ENCODE measurements around the gene GOLGA8B.
"Not testable (repeated sequence)": the region's sequence is repeated elsewhere in the genome, so short reads cannot be mapped to it uniquely, and the experiment has no call there.

GOLGA8B gene, protein sequence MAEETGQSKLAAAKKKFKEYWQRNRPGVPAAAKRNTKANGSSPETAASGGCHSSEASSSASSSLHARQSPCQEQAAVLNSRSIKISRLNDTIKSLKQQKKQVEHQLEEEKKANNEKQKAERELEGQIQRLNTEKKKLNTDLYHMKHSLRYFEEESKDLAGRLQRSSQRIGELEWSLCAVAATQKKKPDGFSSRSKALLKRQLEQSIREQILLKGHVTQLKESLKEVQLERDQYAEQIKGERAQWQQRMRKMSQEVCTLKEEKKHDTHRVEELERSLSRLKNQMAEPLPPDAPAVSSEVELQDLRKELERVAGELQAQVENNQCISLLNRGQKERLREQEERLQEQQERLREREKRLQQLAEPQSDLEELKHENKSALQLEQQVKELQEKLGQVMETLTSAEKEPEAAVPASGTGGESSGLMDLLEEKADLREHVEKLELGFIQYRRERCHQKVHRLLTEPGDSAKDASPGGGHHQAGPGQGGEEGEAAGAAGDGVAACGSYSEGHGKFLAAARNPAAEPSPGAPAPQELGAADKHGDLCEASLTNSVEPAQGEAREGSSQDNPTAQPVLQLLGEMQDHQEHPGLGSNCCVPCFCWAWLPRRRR

DNA sequence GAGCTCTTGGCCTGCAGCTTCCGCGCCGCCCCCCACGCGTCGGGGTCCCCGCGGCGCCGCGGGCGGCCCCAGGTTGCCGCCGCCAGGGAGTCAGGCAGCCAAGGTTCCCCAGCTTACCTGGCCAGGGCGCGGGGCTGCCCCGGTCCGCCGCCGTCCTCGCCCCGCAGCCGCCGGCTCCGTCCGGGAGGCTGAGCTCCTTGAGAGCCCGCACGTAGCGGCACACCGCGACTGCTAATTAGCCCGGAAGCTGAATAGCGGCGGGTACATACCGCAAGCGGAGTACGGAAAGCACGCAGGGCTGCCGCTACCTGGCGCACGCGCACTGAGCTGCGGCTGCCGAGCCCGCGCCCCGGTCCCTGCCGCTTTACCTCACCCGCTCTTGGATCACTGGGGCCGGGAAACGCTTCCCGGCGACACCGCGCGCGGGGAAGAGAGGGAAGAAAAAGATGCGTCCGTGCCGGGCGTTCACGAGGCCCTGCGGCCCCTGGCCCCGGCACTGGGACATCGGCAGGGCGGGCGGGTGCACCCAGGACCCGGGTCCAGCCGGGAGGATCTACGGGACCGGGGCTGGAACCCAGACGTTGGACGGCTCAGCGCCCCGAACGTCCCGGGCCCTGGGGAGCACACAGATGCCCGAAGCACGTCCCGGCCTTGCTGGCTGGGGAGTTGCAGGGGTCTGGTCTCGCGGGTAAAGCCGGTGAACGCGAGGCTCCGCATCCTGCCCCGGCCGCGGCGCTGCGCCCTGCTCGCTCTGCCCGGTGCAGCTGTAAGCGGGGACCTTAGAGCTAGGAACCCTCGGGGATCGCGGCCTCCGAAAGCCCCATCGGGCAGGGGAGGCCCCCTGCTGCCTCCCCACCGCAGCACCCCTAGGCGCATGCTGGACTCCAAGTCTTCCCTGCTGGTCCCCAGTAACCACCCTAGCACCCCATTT lies at the start of gene GOLGA8B:
TSS of gene GOLGA8B (minus strand) at position 253 of the 931 bp plus-strand sequence. CDS start 47,739 bp downstream, outside the sequence.
- no peak within 1 kb of the TSS for H3K4me2 ChIP-seq (ENCODE audit: insufficient read depth, low read length)
- H4K20me1 ChIP-seq (ENCODE audit: insufficient read depth, low read length): no peaks in the 10 kb centered on the region
- H3K9me3 ChIP-seq (ENCODE audit: insufficient read depth, low read length, severe bottlenecking): no peaks in the 10 kb centered on the region
- no peaks in the 10 kb centered on the region for H3K4me1 ChIP-seq (ENCODE audit: insufficient read depth, low read length)
- no peak within 1 kb of the TSS for H3K9ac ChIP-seq (ENCODE audit: low read depth, low read length)
- DNase-seq: no peak
- H3K27me3 ChIP-seq (ENCODE audit: insufficient read depth, low read length, poor library complexity): no peaks in the 10 kb centered on the region
- H3K79me2 ChIP-seq (ENCODE audit: insufficient read depth, low read length): no peaks in the 10 kb centered on the region
- no peaks in the 10 kb centered on the region for H3K36me3 ChIP-seq (ENCODE audit: insufficient read depth, low read length)
- no peak within 1 kb of the TSS for H3K27ac ChIP-seq (ENCODE audit: low read length)
- ATAC-seq (ENCODE audit: insufficient read depth, low read depth): no peak
- H3K4me3 ChIP-seq (ENCODE audit: low read depth in 1 of 2, low read length in 2 of 2): no peak within 1 kb of the TSS
- no peak within 1 kb of the TSS for H2AFZ ChIP-seq (ENCODE audit: low read depth, low read length)
- TF ChIP-seq EZH2 (IDR thresholded peaks at IDR 0.05; ENCODE audit: borderline replicate concordance, low read depth, low read length, severe bottlenecking): no peak
- TF ChIP-seq, protein P1, sequence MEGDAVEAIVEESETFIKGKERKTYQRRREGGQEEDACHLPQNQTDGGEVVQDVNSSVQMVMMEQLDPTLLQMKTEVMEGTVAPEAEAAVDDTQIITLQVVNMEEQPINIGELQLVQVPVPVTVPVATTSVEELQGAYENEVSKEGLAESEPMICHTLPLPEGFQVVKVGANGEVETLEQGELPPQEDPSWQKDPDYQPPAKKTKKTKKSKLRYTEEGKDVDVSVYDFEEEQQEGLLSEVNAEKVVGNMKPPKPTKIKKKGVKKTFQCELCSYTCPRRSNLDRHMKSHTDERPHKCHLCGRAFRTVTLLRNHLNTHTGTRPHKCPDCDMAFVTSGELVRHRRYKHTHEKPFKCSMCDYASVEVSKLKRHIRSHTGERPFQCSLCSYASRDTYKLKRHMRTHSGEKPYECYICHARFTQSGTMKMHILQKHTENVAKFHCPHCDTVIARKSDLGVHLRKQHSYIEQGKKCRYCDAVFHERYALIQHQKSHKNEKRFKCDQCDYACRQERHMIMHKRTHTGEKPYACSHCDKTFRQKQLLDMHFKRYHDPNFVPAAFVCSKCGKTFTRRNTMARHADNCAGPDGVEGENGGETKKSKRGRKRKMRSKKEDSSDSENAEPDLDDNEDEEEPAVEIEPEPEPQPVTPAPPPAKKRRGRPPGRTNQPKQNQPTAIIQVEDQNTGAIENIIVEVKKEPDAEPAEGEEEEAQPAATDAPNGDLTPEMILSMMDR (IDR thresholded peaks at IDR 0.05; ENCODE audit: borderline replicate concordance, extremely low read depth, low read length, poor library complexity, severe bottlenecking): no peak

DNA sequence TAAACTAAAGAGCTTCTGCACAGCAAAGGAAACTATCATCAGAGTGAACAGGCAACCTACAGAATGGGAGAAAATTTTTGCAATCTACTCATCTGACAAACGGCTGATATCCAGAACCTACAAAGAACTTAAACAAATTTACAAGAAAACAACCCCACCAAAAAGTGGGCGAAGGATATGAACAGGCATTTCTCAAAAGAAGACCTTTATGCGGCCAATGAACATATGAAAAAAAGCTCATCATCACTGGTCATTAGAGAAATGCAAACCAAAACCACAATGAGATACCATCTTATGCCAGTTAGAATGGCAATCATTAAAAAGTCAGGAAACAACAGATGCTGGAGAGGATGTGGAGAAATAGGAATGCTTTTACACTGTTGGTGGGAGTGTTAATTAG lies 49.7 kb upstream of the GOLGA8B start:
- H2AFZ ChIP-seq (ENCODE audit: low read depth, low read length); H3K4me2 ChIP-seq (ENCODE audit: insufficient read depth, low read length); H4K20me1 ChIP-seq (ENCODE audit: insufficient read depth, low read length): not testable (repeated sequence)

DNA sequence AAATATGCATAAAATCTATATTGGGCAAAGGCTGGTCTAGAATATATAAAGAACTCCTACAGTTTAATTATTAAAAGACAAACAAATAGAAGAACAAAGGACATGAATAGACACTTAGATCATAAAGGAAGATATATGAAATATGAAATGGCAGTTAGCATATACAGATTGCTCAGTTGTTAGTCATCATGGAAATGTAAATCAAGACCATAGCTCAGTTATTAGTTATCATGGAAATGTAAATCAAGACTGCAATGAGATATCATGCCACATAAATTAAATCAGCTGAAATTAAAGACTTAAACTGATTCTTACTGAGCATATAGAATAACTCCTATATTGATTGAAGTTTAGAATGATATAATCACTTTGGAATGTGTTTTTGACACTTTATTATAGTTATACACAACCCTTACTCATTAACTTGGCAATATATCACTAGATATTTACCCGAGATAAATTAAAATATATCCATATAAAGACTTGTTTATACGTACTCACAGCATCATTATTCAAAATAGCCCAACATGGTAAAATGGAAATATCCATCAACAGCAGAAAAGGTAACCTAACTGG lies 45.2 kb upstream of the GOLGA8B start:
- no peak for DNase-seq
- Histone ChIP-seq H3K4me3 (ENCODE audit: low read depth in 1 of 2, low read length in 2 of 2) (no peak overlapping the region), H2AFZ (ENCODE audit: low read depth, low read length) (no peak overlapping the region), H3K27ac (ENCODE audit: low read length) (no peak overlapping the region), H3K36me3 (ENCODE audit: insufficient read depth, low read length) (no peaks in the 10 kb centered on the region), H4K20me1 (ENCODE audit: insufficient read depth, low read length) (no peaks in the 10 kb centered on the region), H3K4me1 (ENCODE audit: insufficient read depth, low read length) (no peaks in the 10 kb centered on the region), H3K9me3 (ENCODE audit: insufficient read depth, low read length, severe bottlenecking) (no peaks in the 10 kb centered on the region), H3K9ac (ENCODE audit: low read depth, low read length) (no peak overlapping the region), H3K4me2 (ENCODE audit: insufficient read depth, low read length) (no peak overlapping the region), H3K27me3 (ENCODE audit: insufficient read depth, low read length, poor library complexity) (no peaks in the 10 kb centered on the region), H3K79me2 (ENCODE audit: insufficient read depth, low read length) (no peaks in the 10 kb centered on the region)
- TF ChIP-seq, protein P1 (IDR thresholded peaks at IDR 0.05; ENCODE audit: borderline replicate concordance, extremely low read depth, low read length, poor library complexity, severe bottlenecking): no peak
- no peak for TF ChIP-seq EZH2 (IDR thresholded peaks at IDR 0.05; ENCODE audit: borderline replicate concordance, low read depth, low read length, severe bottlenecking)
- ATAC-seq (ENCODE audit: insufficient read depth, low read depth): no peak

More for the DNA sequence above, 49.7 kb upstream of the GOLGA8B start:
- H3K79me2 ChIP-seq (ENCODE audit: insufficient read depth, low read length); H3K9ac ChIP-seq (ENCODE audit: low read depth, low read length); H3K9me3 ChIP-seq (ENCODE audit: insufficient read depth, low read length, severe bottlenecking); H3K27me3 ChIP-seq (ENCODE audit: insufficient read depth, low read length, poor library complexity); ATAC-seq (ENCODE audit: insufficient read depth, low read depth); H3K27ac ChIP-seq (ENCODE audit: low read length); H3K4me1 ChIP-seq (ENCODE audit: insufficient read depth, low read length); H3K36me3 ChIP-seq (ENCODE audit: insufficient read depth, low read length); H3K4me3 ChIP-seq (ENCODE audit: low read depth in 1 of 2, low read length in 2 of 2); DNase-seq: not testable (repeated sequence)
